ENCODE data around the gene GZF1.

Gene GZF1

DNA sequence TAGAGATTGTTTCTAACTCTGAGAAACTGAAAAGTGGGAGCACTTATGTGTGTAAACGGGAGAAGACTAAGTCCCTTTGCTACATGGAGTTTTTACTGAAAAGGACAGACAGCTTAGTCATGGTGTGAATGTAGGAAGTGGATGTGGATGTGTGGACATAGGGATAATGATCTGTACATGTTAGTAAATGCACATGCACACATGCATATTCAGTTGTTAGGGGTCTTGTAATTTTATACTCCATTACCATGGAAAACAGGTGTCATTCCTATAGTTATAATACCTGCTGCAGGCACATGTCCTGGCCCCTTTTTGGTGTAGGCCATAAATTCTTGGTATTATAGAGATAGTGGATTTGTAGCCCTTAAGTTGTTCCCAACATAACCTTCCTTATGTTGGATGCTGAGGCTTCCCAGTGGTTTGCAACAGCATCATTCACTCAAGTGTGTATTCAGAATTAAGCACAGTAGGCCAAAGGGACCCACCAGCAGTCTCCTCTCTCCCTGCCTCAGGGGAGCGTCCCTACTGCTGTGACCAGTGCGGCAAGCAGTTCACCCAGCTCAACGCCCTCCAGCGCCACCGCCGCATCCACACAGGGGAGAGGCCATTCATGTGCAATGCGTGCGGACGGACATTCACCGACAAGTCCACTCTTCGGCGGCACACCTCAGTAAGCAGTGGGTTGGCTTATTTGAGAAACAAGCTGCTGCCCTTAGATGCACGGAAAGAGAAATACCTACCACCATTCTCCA is 7.3 kb downstream of the GZF1 start:
- no peak for DNase-seq (ENCODE audit: low read depth)

- no peak for DNase-seq (ENCODE audit: low read depth)
These were observed 8.3 kb downstream of the GZF1 start for GRCh38 chr20:23370274-23370673.

DNA sequence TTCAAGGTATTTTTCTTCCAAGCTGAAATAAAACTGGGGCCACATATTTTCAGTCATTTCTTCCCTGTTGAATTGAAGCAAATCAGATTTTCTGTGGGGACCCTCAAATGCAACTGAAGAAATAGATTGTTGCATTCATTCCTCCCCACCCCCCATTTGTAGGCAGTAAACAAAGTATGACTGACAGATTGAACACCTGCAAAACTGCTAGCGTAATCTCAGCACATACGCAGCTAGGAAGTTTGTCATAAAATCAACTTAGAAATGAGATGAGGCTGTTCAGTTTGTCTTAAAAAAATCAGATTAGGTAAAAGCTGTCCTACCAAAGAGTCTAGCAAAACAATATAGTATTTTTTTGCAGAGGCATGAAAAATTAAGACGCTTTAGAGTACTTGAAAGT is 8.9 kb downstream of the GZF1 start:
- DNase-seq (ENCODE audit: low read depth): no peak

- no peak for DNase-seq (ENCODE audit: low read depth)
These were observed 9.5 kb downstream of the GZF1 start for GRCh38 chr20:23371496-23371895.

- no peak for DNase-seq (ENCODE audit: low read depth)
These were observed 12.5 kb downstream of the GZF1 start for GRCh38 chr20:23374441-23374840.

DNA sequence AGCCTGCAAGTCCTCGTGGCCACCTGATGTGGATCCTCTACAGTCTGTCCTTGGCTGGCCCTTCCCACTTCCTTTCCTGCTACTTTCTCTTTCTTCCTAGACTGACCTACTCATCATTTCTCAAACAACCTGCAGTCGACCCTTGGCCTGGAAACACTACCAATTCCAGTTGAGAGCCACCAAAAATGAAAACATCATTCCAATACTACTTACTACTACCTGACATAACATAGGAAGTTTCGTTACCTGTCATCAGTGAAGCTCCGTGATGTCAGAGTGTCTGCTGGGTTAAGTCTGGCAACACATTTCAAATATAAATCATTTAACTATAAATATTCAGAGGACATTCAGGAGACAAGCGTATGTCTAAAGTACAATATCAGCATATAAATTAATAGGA is 13.8 kb downstream of the GZF1 start:
- no peak for DNase-seq (ENCODE audit: low read depth)

GRCh38 chr20:23379772-23380171 is 17.8 kb downstream of the GZF1 start:
- no peak for DNase-seq (ENCODE audit: low read depth)

GRCh38 chr20:23381876-23382275 is 19.9 kb downstream of the GZF1 start:
- no peak for DNase-seq (ENCODE audit: low read depth)

- no peak for DNase-seq (ENCODE audit: low read depth)
These were observed 24.5 kb downstream of the GZF1 start for GRCh38 chr20:23386304-23387117.

GRCh38 chr20:23387118-23387443 is 25.1 kb downstream of the GZF1 start:
- no peak for DNase-seq (ENCODE audit: low read depth)

GRCh38 chr20:23390091-23390774 is 28.3 kb downstream of the GZF1 start:
- no peak for DNase-seq (ENCODE audit: low read depth)

GRCh38 chr20:23391707-23392310 is 29.8 kb downstream of the GZF1 start:
- no peak for DNase-seq (ENCODE audit: low read depth)

DNA sequence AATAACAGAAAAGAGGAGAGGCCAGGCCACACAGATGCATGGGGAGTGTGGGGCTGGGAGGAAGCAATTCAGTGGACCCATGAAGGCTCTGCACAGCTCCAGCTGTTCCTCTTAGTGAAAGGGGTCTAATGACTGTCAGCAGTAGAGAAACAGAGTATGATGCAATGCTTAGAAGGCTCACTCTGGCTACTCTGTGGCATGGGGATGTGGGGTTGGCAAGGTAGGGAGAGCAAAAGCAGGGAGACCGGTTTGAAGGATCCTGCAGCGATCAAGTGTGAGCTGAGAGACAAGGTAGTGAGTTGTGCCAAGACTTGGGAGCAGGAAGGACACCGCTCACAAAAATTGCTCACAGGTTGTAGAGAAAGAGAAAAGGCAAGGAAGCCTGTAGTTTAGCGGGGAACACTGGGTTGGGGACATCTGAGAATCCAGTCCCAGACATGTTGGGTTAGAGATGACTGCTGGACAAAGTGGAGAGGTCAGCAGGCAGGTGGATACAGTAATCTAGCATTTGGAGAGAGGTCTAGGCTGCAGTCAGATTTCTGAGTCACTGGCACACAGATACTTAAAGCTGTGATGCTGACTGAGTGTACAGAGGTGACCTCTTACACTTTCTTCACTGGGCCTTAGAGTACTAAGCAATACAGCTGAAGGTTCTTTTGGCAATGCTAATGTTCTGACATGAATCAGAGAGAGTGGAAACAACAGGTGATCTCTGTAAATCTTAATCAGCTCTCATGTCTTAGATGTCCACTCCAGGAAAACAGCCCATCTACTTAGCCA is 32.2 kb downstream of the GZF1 start:
- DNase-seq (ENCODE audit: low read depth): no peak

- DNase-seq (ENCODE audit: low read depth): no peak
These were observed 35.1 kb downstream of the GZF1 start for GRCh38 chr20:23396950-23397627.

DNA sequence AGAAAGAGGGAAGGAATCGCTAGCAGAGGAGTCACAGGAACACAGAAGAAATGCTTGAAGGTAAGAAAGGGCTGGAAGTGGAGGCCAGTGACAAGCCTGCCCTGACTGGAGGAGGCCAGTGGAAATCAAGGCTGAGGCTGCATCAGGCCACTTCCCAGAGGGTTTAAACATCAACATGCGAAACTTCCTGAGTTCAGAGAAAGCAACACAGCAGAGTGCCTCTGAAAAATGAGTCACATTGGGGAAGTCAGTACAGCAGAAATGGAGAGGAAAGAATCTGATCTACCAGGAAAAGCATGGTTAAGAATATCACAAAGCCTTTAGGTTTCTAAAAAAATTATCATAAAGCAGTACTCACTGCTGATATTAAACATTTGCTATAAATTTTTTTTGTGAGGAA is 36.0 kb downstream of the GZF1 start:
- DNase-seq (ENCODE audit: low read depth): no peak

GRCh38 chr20:23399568-23400241 is 37.7 kb downstream of the GZF1 start:
- DNase-seq (ENCODE audit: low read depth): no peak

- DNase-seq (ENCODE audit: low read depth): no peak
These were observed 39.1 kb downstream of the GZF1 start for GRCh38 chr20:23401051-23401450.

DNA sequence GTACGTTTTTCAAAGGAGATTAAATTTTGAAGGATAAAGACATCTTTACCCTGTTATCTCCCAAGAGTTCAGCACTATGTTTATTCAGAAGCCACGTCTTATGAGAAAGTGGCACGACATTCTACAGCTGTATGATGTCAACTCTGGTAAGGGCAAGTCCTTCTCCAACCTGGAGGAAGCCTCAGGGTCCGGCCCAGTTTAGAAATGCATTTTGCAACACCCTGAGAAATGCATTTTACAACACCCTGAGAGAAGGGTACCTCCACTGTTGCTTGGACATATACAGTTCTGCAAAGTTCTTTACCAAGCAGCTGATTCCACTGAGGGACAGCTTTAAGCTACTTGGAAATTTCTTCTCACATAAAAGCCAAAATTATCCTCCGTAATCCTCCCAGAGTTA is 41.8 kb downstream of the GZF1 start:
- DNase-seq (ENCODE audit: low read depth): no peak

DNA sequence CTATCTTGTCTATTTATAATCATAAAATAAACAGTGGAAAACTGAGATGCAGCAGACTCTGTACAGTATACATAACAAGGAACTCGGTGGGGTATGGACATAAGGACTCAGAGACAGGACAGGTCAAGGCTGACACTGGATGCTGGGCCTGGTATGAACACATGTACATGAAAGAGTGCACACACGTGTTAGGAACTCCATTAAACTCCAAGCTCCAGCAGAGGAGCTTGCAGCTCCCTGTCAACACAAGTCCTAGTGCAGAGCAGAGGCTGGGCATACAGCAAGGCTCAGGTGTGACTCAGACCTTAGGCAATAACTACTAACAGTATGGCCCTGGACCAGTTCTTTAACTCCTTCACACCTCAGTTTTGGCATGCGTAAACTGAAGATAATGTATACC is 42.2 kb downstream of the GZF1 start:
- no peak for DNase-seq (ENCODE audit: low read depth)

- no peak for DNase-seq (ENCODE audit: low read depth)
These were observed 44.9 kb downstream of the GZF1 start for GRCh38 chr20:23406880-23407279.

All from GM04504 (cell line).